Measurements from ENCODE around the gene HNRNPLL.

The HNRNPLL gene

DNA sequence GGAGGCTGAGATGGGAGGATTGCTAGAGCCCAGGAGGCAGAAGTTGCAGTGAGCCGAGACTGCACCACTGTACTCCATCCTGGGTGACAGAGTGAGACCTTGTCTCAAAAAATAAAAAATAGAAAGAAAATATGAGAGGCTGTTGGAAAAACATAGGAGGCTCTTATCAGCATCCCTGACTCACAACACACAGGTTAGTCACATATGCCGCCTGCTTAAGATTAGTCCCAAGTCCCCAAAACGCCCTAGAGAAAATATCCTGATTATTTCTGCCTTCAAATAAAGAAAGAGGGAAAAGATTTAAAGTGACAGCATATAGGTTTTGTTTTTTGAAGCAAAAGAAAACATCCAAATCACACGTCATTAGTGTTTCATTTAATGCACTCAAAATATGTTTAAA, 33.3 kb upstream of the HNRNPLL start:
- Histone ChIP-seq H3K36me3 (ENCODE audit: control insufficient read depth in 2 of 2, insufficient read depth in 1 of 2, low read length in 2 of 2) (no peaks in the 10 kb centered on the region), H3K4me3 (ENCODE audit: low read depth, low read length) (no peak overlapping the region), H3K9me3 (ENCODE audit: control insufficient read depth, insufficient read depth, low read depth, low read length) (no peaks in the 10 kb centered on the region), H3K27ac (ENCODE audit: extremely low read depth, low read depth, low read length) (no peak overlapping the region), H3K4me1 (ENCODE audit: control insufficient read depth, insufficient read depth, low read length) (peaks cover 6% of the 10 kb centered on the region)
- POLR2A ChIA-PET: interaction anchor here (0.7 kb wide), 1 partner anchor 35 kb away, joined by 5 read pairs; no protein-coding TSS in a partner anchor
- TF ChIP-seq ZNF354C (tag by site-specific recombination; IDR thresholded peaks at IDR 0.05; ENCODE audit: borderline replicate concordance, low read depth): no peak
- TF ChIP-seq ZNF514 (tag by site-specific recombination; IDR thresholded peaks at IDR 0.05): no peak
- TF ChIP-seq ZNF768 (tag by site-specific recombination; IDR thresholded peaks at IDR 0.05): no peak
- TF ChIP-seq KLF10 (tag by site-specific recombination; IDR thresholded peaks at IDR 0.05): no peak
- TF ChIP-seq ZNF571 (tag by site-specific recombination; IDR thresholded peaks at IDR 0.05): no peak
- TF ChIP-seq REPIN1 (tag by site-specific recombination; IDR thresholded peaks at IDR 0.05; ENCODE audit: low read depth): no peak
- TF ChIP-seq, protein P1, sequence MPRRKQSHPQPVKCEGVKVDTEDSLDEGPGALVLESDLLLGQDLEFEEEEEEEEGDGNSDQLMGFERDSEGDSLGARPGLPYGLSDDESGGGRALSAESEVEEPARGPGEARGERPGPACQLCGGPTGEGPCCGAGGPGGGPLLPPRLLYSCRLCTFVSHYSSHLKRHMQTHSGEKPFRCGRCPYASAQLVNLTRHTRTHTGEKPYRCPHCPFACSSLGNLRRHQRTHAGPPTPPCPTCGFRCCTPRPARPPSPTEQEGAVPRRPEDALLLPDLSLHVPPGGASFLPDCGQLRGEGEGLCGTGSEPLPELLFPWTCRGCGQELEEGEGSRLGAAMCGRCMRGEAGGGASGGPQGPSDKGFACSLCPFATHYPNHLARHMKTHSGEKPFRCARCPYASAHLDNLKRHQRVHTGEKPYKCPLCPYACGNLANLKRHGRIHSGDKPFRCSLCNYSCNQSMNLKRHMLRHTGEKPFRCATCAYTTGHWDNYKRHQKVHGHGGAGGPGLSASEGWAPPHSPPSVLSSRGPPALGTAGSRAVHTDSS (tag by site-specific recombination; IDR thresholded peaks at IDR 0.05): no peak
- no peak for TF ChIP-seq ZNF510 (tag by site-specific recombination; IDR thresholded peaks at IDR 0.05; ENCODE audit: insufficient replicate concordance)
- TF ChIP-seq ZNF426 (tag by site-specific recombination; IDR thresholded peaks at IDR 0.05): no peak
- TF ChIP-seq ZNF140 (tag by site-specific recombination; IDR thresholded peaks at IDR 0.05): no peak
- TF ChIP-seq KLF7 (tag by site-specific recombination; IDR thresholded peaks at IDR 0.05; ENCODE audit: borderline replicate concordance): no peak
- TF ChIP-seq, protein P2, sequence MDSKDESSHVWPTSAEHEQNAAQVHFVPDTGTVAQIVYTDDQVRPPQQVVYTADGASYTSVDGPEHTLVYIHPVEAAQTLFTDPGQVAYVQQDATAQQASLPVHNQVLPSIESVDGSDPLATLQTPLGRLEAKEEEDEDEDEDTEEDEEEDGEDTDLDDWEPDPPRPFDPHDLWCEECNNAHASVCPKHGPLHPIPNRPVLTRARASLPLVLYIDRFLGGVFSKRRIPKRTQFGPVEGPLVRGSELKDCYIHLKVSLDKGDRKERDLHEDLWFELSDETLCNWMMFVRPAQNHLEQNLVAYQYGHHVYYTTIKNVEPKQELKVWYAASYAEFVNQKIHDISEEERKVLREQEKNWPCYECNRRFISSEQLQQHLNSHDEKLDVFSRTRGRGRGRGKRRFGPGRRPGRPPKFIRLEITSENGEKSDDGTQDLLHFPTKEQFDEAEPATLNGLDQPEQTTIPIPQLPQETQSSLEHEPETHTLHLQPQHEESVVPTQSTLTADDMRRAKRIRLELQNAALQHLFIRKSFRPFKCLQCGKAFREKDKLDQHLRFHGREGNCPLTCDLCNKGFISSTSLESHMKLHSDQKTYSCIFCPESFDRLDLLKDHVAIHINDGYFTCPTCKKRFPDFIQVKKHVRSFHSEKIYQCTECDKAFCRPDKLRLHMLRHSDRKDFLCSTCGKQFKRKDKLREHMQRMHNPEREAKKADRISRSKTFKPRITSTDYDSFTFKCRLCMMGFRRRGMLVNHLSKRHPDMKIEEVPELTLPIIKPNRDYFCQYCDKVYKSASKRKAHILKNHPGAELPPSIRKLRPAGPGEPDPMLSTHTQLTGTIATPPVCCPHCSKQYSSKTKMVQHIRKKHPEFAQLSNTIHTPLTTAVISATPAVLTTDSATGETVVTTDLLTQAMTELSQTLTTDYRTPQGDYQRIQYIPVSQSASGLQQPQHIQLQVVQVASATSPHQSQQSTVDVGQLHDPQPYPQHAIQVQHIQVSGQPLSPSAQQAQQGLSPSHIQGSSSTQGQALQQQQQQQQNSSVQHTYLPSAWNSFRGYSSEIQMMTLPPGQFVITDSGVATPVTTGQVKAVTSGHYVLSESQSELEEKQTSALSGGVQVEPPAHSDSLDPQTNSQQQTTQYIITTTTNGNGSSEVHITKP (tag by site-specific recombination; IDR thresholded peaks at IDR 0.05): no peak
- TF ChIP-seq, protein P3, sequence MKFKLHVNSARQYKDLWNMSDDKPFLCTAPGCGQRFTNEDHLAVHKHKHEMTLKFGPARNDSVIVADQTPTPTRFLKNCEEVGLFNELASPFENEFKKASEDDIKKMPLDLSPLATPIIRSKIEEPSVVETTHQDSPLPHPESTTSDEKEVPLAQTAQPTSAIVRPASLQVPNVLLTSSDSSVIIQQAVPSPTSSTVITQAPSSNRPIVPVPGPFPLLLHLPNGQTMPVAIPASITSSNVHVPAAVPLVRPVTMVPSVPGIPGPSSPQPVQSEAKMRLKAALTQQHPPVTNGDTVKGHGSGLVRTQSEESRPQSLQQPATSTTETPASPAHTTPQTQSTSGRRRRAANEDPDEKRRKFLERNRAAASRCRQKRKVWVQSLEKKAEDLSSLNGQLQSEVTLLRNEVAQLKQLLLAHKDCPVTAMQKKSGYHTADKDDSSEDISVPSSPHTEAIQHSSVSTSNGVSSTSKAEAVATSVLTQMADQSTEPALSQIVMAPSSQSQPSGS (tag by site-specific recombination; IDR thresholded peaks at IDR 0.05; ENCODE audit: low read depth): no peak
- no peak for TF ChIP-seq ZNF585B (tag by site-specific recombination; IDR thresholded peaks at IDR 0.05)
- TF ChIP-seq, protein P4, sequence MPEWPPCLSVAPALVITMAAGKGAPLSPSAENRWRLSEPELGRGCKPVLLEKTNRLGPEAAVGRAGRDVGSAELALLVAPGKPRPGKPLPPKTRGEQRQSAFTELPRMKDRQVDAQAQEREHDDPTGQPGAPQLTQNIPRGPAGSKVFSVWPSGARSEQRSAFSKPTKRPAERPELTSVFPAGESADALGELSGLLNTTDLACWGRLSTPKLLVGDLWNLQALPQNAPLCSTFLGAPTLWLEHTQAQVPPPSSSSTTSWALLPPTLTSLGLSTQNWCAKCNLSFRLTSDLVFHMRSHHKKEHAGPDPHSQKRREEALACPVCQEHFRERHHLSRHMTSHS (tag by site-specific recombination; IDR thresholded peaks at IDR 0.05): no peak
- TF ChIP-seq ZNF626 (tag by site-specific recombination; IDR thresholded peaks at IDR 0.05): no peak
- TF ChIP-seq ZFHX2 (tag by site-specific recombination; conservative IDR thresholded peaks at IDR 0.05): no peak
- TF ChIP-seq ZNF776 (tag by site-specific recombination; IDR thresholded peaks at IDR 0.05; ENCODE audit: borderline replicate concordance): no peak
- no peak for TF ChIP-seq MZF1 (tag by site-specific recombination; IDR thresholded peaks at IDR 0.05; ENCODE audit: borderline replicate concordance)
- CTCF ChIA-PET: interaction anchor here (0.7 kb wide), 1 partner anchor 1242 kb away, joined by 3 read pairs; no protein-coding TSS in a partner anchor

All from HEK293 (cell line).